ENCODE data around the gene ESF1. TPM values are rescaled to one million over a fixed set of nuclear protein-coding genes. Genes with fewer than 3 reads are reported as not detected.

The ESF1 gene
- total and polyA plus RNA-seq, 12 donors = 3.6 to 25.4 (median 13.0) TPM

GRCh38 chr20:13791540-13792459 lies 7.1 kb upstream of the ESF1 start:
- peaks cover 0 to 62% of the 10 kb centered on the region in 2 donors for H3K36me3 ChIP-seq (replicated peaks in 1 of 2)
- intact Hi-C loops (cut with DNase I) = no loop called here

GRCh38 chr20:13790708-13791107 lies 6.0 kb upstream of the ESF1 start:
- Histone ChIP-seq H3K27ac (no peak overlapping the region), H3K4me1 (replicated peaks in 1 of 2) (peaks cover 13 to 20% of the 10 kb centered on the region in 2 donors)
- 83 to 90% (median 90%) methylated on average over 2 of the region's 2 CpGs for whole genome bisulfite sequencing, 4 donors

More at GRCh38 chr20:13791540-13792459, 7.1 kb upstream of the ESF1 start:
- Histone ChIP-seq H3K9me3 (replicated peaks in 1 of 3) (no peaks in the 10 kb centered on the region), H3K27me3 (no peaks in the 10 kb centered on the region), H3K4me1 (replicated peaks in 1 of 2) (peaks cover 2 to 9% of the 10 kb centered on the region in 2 donors), H3K4me3 (no peak overlapping the region), H3K27ac (no peak overlapping the region)
- 81 to 88% (median 87%) methylated on average over 2 of the region's 2 CpGs for WGBS, 4 donors
- DNase-seq = no peak
- TF ChIP-seq POLR2A (IDR thresholded peaks at IDR 0.05) (no peak), CTCF (IDR thresholded peaks at IDR 0.05) (no peak)

GRCh38 chr20:13788167-13788834 lies 3.6 kb upstream of the ESF1 start:
- no peak overlapping the region for H3K4me3 ChIP-seq
- H3K36me3 ChIP-seq (replicated peaks in 1 of 2) = peaks cover 0 to 30% of the 10 kb centered on the region in 2 donors
- H3K27ac ChIP-seq = no peak overlapping the region
- H3K9me3 ChIP-seq (replicated peaks in 1 of 3) = no peaks in the 10 kb centered on the region
- peaks cover 22 to 32% of the 10 kb centered on the region in 2 donors for H3K4me1 ChIP-seq (replicated peaks in 1 of 2)
- intact Hi-C loops (cut with DNase I) = no loop called here
- peak in 5 of 7 donors; percentile 18 to 72 (median 39) for DNase-seq
- H3K27me3 ChIP-seq = no peaks in the 10 kb centered on the region
- 4 to 10% (median 9%) methylated on average over 1 of the region's 1 CpG for WGBS, 4 donors
- TF ChIP-seq POLR2A (IDR thresholded peaks at IDR 0.05) (no peak), CTCF (IDR thresholded peaks at IDR 0.05) (peak; percentile 4 to 49 (median 26))

More at GRCh38 chr20:13790708-13791107, 6.0 kb upstream of the ESF1 start:
- H3K4me3 ChIP-seq = no peak overlapping the region
- TF ChIP-seq CTCF (IDR thresholded peaks at IDR 0.05) (no peak), POLR2A (IDR thresholded peaks at IDR 0.05) (no peak)
- H3K27me3 ChIP-seq = no peaks in the 10 kb centered on the region
- no peak for DNase-seq
- H3K36me3 ChIP-seq (replicated peaks in 1 of 2) = peaks cover 0 to 52% of the 10 kb centered on the region in 2 donors
- no peaks in the 10 kb centered on the region for H3K9me3 ChIP-seq (replicated peaks in 1 of 3)
- intact Hi-C loops (cut with DNase I) = no loop called here

- WGBS, 4 donors = 86 to 89% (median 87%) methylated on average over 8 of the region's 8 CpGs
- no peak for DNase-seq
Measured at GRCh38 chr20:13786143-13786828, 1.6 kb upstream of the ESF1 start.

More at GRCh38 chr20:13786143-13786828, 1.6 kb upstream of the ESF1 start:
- TF ChIP-seq CTCF (IDR thresholded peaks at IDR 0.05) = no peak
- no peak for TF ChIP-seq POLR2A (IDR thresholded peaks at IDR 0.05)
- intact Hi-C loops (cut with DNase I) = no loop called here
- Histone ChIP-seq H3K9me3 (replicated peaks in 1 of 3) (no peaks in the 10 kb centered on the region), H3K27me3 (no peaks in the 10 kb centered on the region), H3K4me3 (peak overlapping the region in 1 of 4 donors; percentile 85), H3K4me1 (replicated peaks in 1 of 2) (peaks cover 22 to 35% of the 10 kb centered on the region in 2 donors), H3K36me3 (replicated peaks in 1 of 2) (peaks cover 0 to 33% of the 10 kb centered on the region in 2 donors), H3K27ac (no peak overlapping the region)

Measured in adrenal gland (tissue), 12 donors.